H1 (cell line): Measurements from ENCODE around the gene ADD2. TPM values are rescaled to one million over a fixed set of nuclear protein-coding genes. Genes with fewer than 3 reads are reported as not detected.

ENCODE experiments used
- CTCF ChIA-PET: fragments of 300-600 bp; sonication (Branson Sonifier 250); formaldehyde crosslinking; loops from one replicate; lab custom pipeline; 2021; ENCODE audit not compliant: partially characterized antibody; lab: Charles Lee
- POLR2A ChIA-PET: fragments of 300-600 bp; sonication (Branson Sonifier 250); formaldehyde crosslinking; loops from one replicate; lab custom pipeline; 2021; ENCODE audit warnings: inconsistent platforms; ENCODE audit not compliant: partially characterized antibody; lab: Charles Lee
- DNase-seq, 2 experiments: peaks; one replicate each; pipeline versions ENCODE4 v3.0.0 to v3.0.0-alpha.2; 2010 to 2022; ENCODE audit warnings: low spot score in 2 of 2, low read depth in 1 of 2, mixed read lengths in 1 of 2
- FAIRE-seq: peaks from 2 replicates; lab custom pipeline; 2011; peaks lifted over from hg19 to GRCh38; lab: Jason Lieb, UNC
- H2AFZ ChIP-seq: 2 replicates; pipeline ENCODE4 v1.8.1; 2012; ENCODE audit warnings: low read length, inconsistent platforms
- H2AK5ac ChIP-seq: 2 replicates; pipeline ENCODE4 v1.6.1; 2013; ENCODE audit warnings: low read depth, low read length
- H2BK120ac ChIP-seq: replicated peaks from 2 replicates; pipeline ENCODE3; 2013; ENCODE audit warnings: low read depth, low read length, inconsistent platforms
- H2BK12ac ChIP-seq: 2 replicates; pipeline ENCODE4 v1.6.1; 2013; ENCODE audit warnings: low read depth, low read length
- H2BK15ac ChIP-seq: 2 replicates; pipeline ENCODE4 v1.6.1; 2013; ENCODE audit warnings: low read length
- H2BK20ac ChIP-seq: 2 replicates; pipeline ENCODE4 v1.6.1; 2013; ENCODE audit warnings: low read length
- H2BK5ac ChIP-seq: 2 replicates; pipeline ENCODE4 v1.6.1; 2013; ENCODE audit warnings: low read depth, low read length
- H3K14ac ChIP-seq: 2 replicates; pipeline ENCODE4 v1.6.1; 2013; ENCODE audit warnings: inconsistent platforms; ENCODE audit not compliant: insufficient read length
- H3K18ac ChIP-seq: 2 replicates; pipeline ENCODE4 v1.6.1; 2013; ENCODE audit warnings: low read length; ENCODE audit errors: extremely low read depth
- H3K23ac ChIP-seq: 2 replicates; pipeline ENCODE4 v1.6.1; 2013; ENCODE audit warnings: inconsistent platforms; ENCODE audit not compliant: insufficient read length
- H3K23me2 ChIP-seq: 2 replicates; pipeline ENCODE4 v1.6.1; 2013; ENCODE audit warnings: low read depth, low read length
- H3K27ac ChIP-seq: 2 replicates; pipeline ENCODE4 v1.6.1; 2011; ENCODE audit warnings: low read depth, low read length, inconsistent platforms
- H3K27me3 ChIP-seq, 4 experiments: replicated peaks in 1 of 4; 1 replicate in 1 of 4; 2 replicates in 3 of 4; pipeline versions ENCODE4 v1.6.1 to v1.8.1; 2011 to 2013; ENCODE audit warnings: low read length in 3 of 4, mild to moderate bottlenecking in 3 of 4, inconsistent platforms in 2 of 4, mixed read lengths in 2 of 4, moderate library complexity in 1 of 4; ENCODE audit not compliant: control insufficient read depth in 3 of 4, insufficient read depth in 3 of 4; ENCODE audit errors: extremely low read depth in 1 of 4
- H3K36me3 ChIP-seq, 4 experiments: 2 replicates each; pipeline versions ENCODE4 v1.6.1 to v1.8.1; 2011 to 2013; ENCODE audit warnings: mild to moderate bottlenecking in 4 of 4, low read length in 3 of 4, moderate library complexity in 2 of 4, control low read depth in 1 of 4, inconsistent platforms in 1 of 4; ENCODE audit not compliant: insufficient read depth in 4 of 4, control insufficient read depth in 2 of 4
- H3K4ac ChIP-seq: replicated peaks from 2 replicates; pipeline ENCODE3; 2013; ENCODE audit warnings: low read length, low read depth, mixed read lengths, inconsistent platforms; ENCODE audit not compliant: insufficient read length
- H3K4me1 ChIP-seq, 4 experiments: replicated peaks in 1 of 4; 1 replicate in 1 of 4; 2 replicates in 3 of 4; pipeline versions ENCODE4 v1.6.1 to v1.8.1; 2011 to 2013; ENCODE audit warnings: low read length in 3 of 4, inconsistent platforms in 2 of 4, mixed read lengths in 1 of 4; ENCODE audit not compliant: insufficient read depth in 4 of 4, control insufficient read depth in 3 of 4
- H3K4me2 ChIP-seq, 2 experiments: 2 replicates each; pipeline versions ENCODE4 v1.6.1 to v1.8.1; 2011 to 2013; ENCODE audit warnings: low read depth in 2 of 2, low read length in 2 of 2, control low read depth in 1 of 2, inconsistent platforms in 1 of 2, mild to moderate bottlenecking in 1 of 2; ENCODE audit not compliant: insufficient read depth in 1 of 2
- H3K4me3 ChIP-seq, 4 experiments: fragments of 200-600, 300-600 bp in 1 of 4; sonication (generic), shearing (Covaris generic), sonication (Bioruptor Twin) in 1 of 4; 2 replicates each; pipeline versions ENCODE4 v1.5.1 to v1.8.1; 2011 to 2016; ENCODE audit warnings: low read length in 4 of 4, low read depth in 3 of 4, control low read depth in 2 of 4, inconsistent platforms in 2 of 4, mild to moderate bottlenecking in 2 of 4, mixed read lengths in 1 of 4, moderate library complexity in 1 of 4; ENCODE audit not compliant: insufficient read depth in 2 of 4; ENCODE audit errors: extremely low read depth in 1 of 4
- H3K56ac ChIP-seq: replicated peaks from 2 replicates; pipeline ENCODE3; 2013; ENCODE audit warnings: low read depth, mild to moderate bottlenecking, mixed read lengths, low read length, inconsistent platforms; ENCODE audit not compliant: insufficient read length
- H3K79me1 ChIP-seq: 2 replicates; pipeline ENCODE4 v1.6.1; 2013; ENCODE audit warnings: low read depth, low read length, control low read depth
- H3K79me2 ChIP-seq, 2 experiments: 2 replicates each; pipeline versions ENCODE4 v1.6.1 to v1.8.1; 2012 to 2013; ENCODE audit warnings: low read length in 2 of 2, mild to moderate bottlenecking in 2 of 2, inconsistent platforms in 1 of 2; ENCODE audit not compliant: insufficient read depth in 2 of 2, control insufficient read depth in 1 of 2
- H3K9ac ChIP-seq, 4 experiments: replicated peaks in 1 of 4; 1 replicate in 1 of 4; 2 replicates in 3 of 4; pipeline versions ENCODE4 v1.6.1 to v1.8.1; 2011 to 2013; ENCODE audit warnings: low read depth in 3 of 4, low read length in 3 of 4, control low read depth in 2 of 4, mild to moderate bottlenecking in 2 of 4, moderate library complexity in 2 of 4, inconsistent platforms in 1 of 4; ENCODE audit errors: extremely low read depth in 1 of 4
- H3K9me3 ChIP-seq, 2 experiments: 2 replicates each; pipeline versions ENCODE4 v1.6.1 to v1.8.1; 2012 to 2013; ENCODE audit warnings: mild to moderate bottlenecking in 2 of 2, moderate library complexity in 2 of 2, control low read depth in 1 of 2, inconsistent platforms in 1 of 2, low read depth in 1 of 2, low read length in 1 of 2, mixed read lengths in 1 of 2; ENCODE audit not compliant: insufficient read depth in 2 of 2
- H4K20me1 ChIP-seq, 2 experiments: replicated peaks in 1 of 2; 2 replicates each; pipeline versions ENCODE3 to v1.8.1; 2011 to 2013; ENCODE audit warnings: inconsistent platforms in 2 of 2, low read length in 2 of 2, mild to moderate bottlenecking in 1 of 2; ENCODE audit not compliant: insufficient read depth in 2 of 2, control insufficient read depth in 1 of 2
- H4K5ac ChIP-seq: 2 replicates; pipeline ENCODE4 v1.6.1; 2013; ENCODE audit warnings: low read length, low read depth, mixed read lengths, inconsistent platforms; ENCODE audit not compliant: insufficient read length
- H4K8ac ChIP-seq: 2 replicates; pipeline ENCODE4 v1.8.0; 2013; ENCODE audit warnings: mild to moderate bottlenecking, moderate library complexity, low read length, inconsistent platforms; ENCODE audit not compliant: insufficient read depth; ENCODE audit errors: extremely low read depth
- H4K91ac ChIP-seq: replicated peaks from 2 replicates; pipeline ENCODE3; 2013; ENCODE audit warnings: low read length, mixed read lengths, inconsistent platforms; ENCODE audit not compliant: insufficient read length
- BCL11A ChIP-seq, 2 experiments: IDR thresholded peaks; one replicate each; pipeline ENCODE4 v1.6.1; 2011; ENCODE audit warnings: low read depth in 2 of 2, low read length in 2 of 2, mild to moderate bottlenecking in 2 of 2
- EGR1 ChIP-seq: IDR thresholded peaks from 2 replicates; pipeline ENCODE4 v1.6.1; 2011; ENCODE audit warnings: low read depth, low read length, borderline replicate concordance
- FOSL1 ChIP-seq: IDR thresholded peaks from 2 replicates; pipeline ENCODE4 v1.6.1; 2011; ENCODE audit warnings: mild to moderate bottlenecking, low read depth, low read length, moderate library complexity; ENCODE audit not compliant: insufficient read depth
- HDAC2 ChIP-seq, 2 experiments: fragments of 300-600 bp in 1 of 2; sonication (generic) in 1 of 2; IDR thresholded peaks; 2 replicates each; pipeline ENCODE4 v1.6.1; 2011 to 2012; ENCODE audit warnings: low read depth in 2 of 2, low read length in 2 of 2, mild to moderate bottlenecking in 2 of 2, moderate library complexity in 2 of 2, borderline replicate concordance in 1 of 2, inconsistent platforms in 1 of 2
- SP1 ChIP-seq: IDR thresholded peaks from 2 replicates; pipeline ENCODE4 v1.6.1; 2011; ENCODE audit warnings: low read depth, low read length
- TEAD4 ChIP-seq: IDR thresholded peaks from 2 replicates; pipeline ENCODE4 v1.6.1; 2012; ENCODE audit warnings: low read depth, low read length, inconsistent platforms, mixed read lengths
- WGBS, 2 experiments: shearing (Covaris generic) in 1 of 2; methylation state at CpG; one replicate each; pipeline versions ENCODE4 v1.1.6 to v1.1.7; 2013 to 2015; ENCODE audit warnings: low lambda C conversion rate in 2 of 2, mixed read lengths in 2 of 2, inconsistent platforms in 1 of 2, low coverage in 1 of 2, missing lambda C conversion rate in 1 of 2; ENCODE audit not compliant: insufficient replicate concordance in 2 of 2, insufficient coverage in 1 of 2, insufficient read length in 1 of 2; ENCODE audit errors: extremely low coverage in 1 of 2, missing lambda C conversion rate in 1 of 2; 5-methylcytosine and 5-hydroxymethylcytosine counted together
- polyA plus RNA-seq, 7 experiments: library from polyadenylated mRNA; depleted of rRNA in 3 of 7; stranded (reverse) in 5 of 7; unstranded in 2 of 7; fragments of >200 nt in 5 of 7; fragments of 200-250 nt in 2 of 7; gene quantifications; 1 replicate in 5 of 7; 2 replicates in 1 of 7; 4 replicates in 1 of 7; pipeline versions ENCODE4 v1.2.1 to v1.2.3, GENCODE V29; 2011 to 2013; ENCODE audit warnings: missing spikeins in 2 of 7, mixed read lengths in 2 of 7
- total RNA-seq: library from RNA; stranded (reverse); fragmentation: NEBNext Ultra II Directional; extraction: Animal tissue kit (Norgen Biotek cat#: 25700); gene quantifications from 2 replicates; pipeline ENCODE4 v1.2.1, GENCODE V29; 2021

ADD2 gene
- total and polyA plus RNA-seq, 2 of the 8 experiments (the other 6 are each of a cell fraction or from before 2014, with no cell fraction given), result 58.5 to 170 TPM

DNA sequence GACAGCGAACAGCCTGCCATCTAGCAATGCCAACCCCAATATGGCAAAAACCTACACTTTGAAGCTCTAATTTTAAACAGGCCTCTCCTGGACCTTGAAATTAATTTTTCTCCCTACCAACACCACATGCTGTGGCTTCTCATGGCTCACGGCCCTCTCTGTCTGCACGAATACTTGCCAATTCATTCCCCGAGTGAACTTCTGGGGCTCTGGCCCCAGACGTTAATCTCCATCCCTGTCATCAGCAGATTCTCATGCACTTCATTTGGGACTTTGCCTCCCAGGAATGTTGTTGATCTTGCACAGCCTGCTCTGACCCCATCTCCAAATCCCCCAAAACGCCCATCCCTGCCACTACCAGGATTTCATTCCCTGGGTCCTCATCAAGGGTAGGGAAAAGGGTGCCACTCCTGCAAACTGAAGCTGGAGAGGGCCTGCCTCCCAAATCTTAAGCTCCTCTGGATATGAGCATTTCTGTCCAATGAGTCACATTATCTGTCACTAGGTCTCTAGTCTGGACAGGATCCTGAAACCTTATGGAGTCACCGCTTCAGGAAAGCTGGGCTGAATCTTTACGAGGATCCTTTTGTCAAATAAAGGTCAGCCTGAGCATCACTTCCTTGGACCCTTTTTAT, 12.0 kb upstream of the ADD2 start:
- POLR2A ChIA-PET, result interaction anchor here (0.6 kb wide), 1 partner anchor 34 kb away, joined by 3 read pairs; no protein-coding TSS in a partner anchor
- no peak overlapping the region for H3K14ac ChIP-seq
- no peak overlapping the region for H4K5ac ChIP-seq
- no peak overlapping the region for H2BK5ac ChIP-seq
- WGBS, 2 experiments, result 90% methylated on average over 8 of the region's 8 CpGs; no CpG with 5 or more reads in 1 of the 2 experiments
- no peak overlapping the region for H2AK5ac ChIP-seq
- no peak overlapping the region for H2BK15ac ChIP-seq
- no peaks in the 10 kb centered on the region for H3K9me3 ChIP-seq
- H4K20me1 ChIP-seq, result no peaks in the 10 kb centered on the region
- H3K18ac ChIP-seq, result no peak overlapping the region
- no peaks in the 10 kb centered on the region for H3K36me3 ChIP-seq
- DNase-seq (no peak), FAIRE-seq (no peak)
- H2BK120ac ChIP-seq, result no peak overlapping the region
- no peak overlapping the region for H4K91ac ChIP-seq
- H3K23ac ChIP-seq, result no peak overlapping the region
- no peak overlapping the region for H3K4me2 ChIP-seq
- no peak overlapping the region for H3K4ac ChIP-seq
- no peaks in the 10 kb centered on the region; a peak in 3 of 7 replicates for H3K27me3 ChIP-seq
- no peak overlapping the region for H2AFZ ChIP-seq
- no peak overlapping the region for H3K27ac ChIP-seq
- no peaks in the 10 kb centered on the region for H3K79me1 ChIP-seq
- H3K56ac ChIP-seq, result no peak overlapping the region
- no peaks in the 10 kb centered on the region for H3K79me2 ChIP-seq
- H3K9ac ChIP-seq, result no peak overlapping the region
- no peak overlapping the region for H3K4me3 ChIP-seq
- H4K8ac ChIP-seq, result no peak overlapping the region
- H3K23me2 ChIP-seq, result no peaks in the 10 kb centered on the region
- CTCF ChIA-PET, result interaction anchor here (0.8 to 3.4 kb wide), 7 partner anchors 9 to 94 kb away, joined by 3 to 21 read pairs (median 6); partner anchors contain the start of genes ADD2 and FIGLA
- H2BK20ac ChIP-seq, result no peak overlapping the region
- no peaks in the 10 kb centered on the region for H3K4me1 ChIP-seq
- H2BK12ac ChIP-seq, result no peak overlapping the region
- no peak for TF ChIP-seq BCL11A (IDR thresholded peaks at IDR 0.05; ENCODE audit: low read depth in 2 of 2, low read length in 2 of 2)
- TF ChIP-seq HDAC2 (IDR thresholded peaks at IDR 0.05; ENCODE audit: borderline replicate concordance in 1 of 2, low read depth in 2 of 2, low read length in 2 of 2), result no peak
- TF ChIP-seq FOSL1, result no peak
- TF ChIP-seq TEAD4, result no peak
- no peak for TF ChIP-seq SP1
- TF ChIP-seq EGR1, result no peak
